Measurements from ENCODE around the gene SNTA1.
A peak's percentile ranks its signal among the peaks of the same experiment; 100 is the strongest.
"Not testable (repeated sequence)": the region's sequence is repeated elsewhere in the genome, so short reads cannot be mapped to it uniquely, and the experiment has no call there.

Gene SNTA1

DNA sequence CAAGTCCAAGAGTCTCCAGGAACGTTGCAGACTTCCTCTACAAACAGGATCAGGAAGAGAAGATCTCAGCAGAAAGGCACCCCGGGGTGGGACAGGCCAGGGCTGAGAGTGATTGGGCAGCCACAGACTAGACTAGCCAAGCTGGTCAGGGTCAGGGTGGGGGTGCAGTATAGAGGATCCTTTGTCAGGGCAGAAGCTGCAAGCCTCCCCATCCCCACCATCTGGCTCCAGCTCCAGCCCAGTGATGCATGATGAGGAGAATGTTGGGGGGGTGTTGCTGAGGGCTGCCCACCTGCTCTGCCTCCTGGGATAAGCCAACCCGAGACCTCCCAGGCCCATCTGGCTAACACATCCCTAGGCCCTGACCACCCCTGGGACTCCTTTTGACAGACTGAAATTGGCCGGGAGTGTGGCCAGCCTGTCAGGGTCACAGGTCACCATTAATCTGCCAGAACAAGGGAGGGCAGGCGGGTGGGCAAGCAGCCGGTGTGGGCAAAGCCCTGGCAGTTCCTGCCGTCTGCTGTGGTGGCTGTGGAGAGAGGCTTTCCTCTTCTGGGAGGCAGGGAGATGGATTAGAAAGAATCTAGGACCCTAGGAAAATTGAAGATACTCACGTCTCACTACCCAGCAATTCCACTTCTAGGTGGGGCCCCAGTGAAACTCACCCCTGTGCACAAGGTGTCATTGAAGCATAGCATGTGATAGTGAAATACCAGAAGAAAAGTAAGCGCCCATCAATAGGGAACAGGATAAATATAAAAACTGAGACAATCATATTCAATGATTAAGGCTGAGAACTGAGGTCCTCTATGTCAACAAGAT, 22.1 kb upstream of the SNTA1 start:
- no peak for DNase-seq

DNA sequence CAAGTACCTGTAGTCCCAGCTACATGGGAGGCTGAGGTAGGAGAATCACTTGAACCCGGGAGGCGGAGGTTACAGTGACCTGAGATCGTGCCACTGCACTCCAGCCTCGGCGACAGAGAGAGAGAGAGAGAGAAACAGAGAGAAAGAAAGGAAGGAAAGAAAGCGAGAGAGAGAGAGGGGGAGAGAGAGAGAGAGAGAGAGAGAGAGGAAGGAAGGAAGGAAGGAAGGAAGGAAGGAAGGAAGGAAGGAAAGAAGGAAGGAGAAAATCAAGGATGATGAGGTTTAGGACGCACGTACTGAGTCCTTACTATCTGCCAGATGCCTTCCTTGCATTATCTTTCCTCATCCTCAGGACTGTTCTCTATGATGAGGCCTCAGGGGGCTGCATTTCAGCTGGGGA, 21.2 kb upstream of the SNTA1 start:
- DNase-seq, result not testable (repeated sequence)

DNA sequence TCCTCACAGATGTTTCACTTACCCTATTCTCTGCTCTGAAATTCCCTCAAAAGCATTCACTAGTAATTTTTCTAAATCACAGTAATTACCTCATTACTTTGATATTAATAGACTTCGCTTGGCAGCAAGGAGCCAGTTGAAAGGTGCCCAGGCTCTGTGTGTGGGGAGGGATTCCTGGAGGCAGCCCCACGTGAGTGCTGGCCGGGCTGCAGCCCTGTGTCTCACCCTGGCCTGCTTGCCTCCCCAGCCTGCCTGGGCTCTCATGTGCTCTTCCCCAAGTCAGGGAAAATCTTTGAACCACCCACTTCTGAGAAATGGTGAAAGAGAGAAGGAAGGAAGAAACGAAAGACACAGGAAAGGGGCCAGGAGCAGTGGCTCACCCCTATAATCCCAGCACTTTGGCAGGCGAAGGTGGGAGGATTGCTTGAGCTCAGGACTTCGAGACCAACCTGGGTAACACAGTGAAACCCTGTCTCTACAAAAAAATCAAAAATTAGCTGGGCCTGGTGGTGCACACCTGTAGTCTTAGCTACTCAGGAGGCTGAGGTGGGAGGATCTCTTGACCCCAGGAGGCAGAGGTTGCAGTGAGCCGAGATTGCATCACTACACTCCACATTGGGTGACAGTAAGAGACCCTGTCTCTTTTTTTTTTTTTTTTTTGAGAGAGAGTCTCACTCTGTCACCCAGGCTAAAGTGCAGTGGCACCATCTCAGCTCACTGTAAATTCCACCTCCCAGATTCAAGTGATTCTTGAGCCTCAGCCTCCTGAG, 20.0 kb upstream of the SNTA1 start:
- DNase-seq, result no peak

DNA sequence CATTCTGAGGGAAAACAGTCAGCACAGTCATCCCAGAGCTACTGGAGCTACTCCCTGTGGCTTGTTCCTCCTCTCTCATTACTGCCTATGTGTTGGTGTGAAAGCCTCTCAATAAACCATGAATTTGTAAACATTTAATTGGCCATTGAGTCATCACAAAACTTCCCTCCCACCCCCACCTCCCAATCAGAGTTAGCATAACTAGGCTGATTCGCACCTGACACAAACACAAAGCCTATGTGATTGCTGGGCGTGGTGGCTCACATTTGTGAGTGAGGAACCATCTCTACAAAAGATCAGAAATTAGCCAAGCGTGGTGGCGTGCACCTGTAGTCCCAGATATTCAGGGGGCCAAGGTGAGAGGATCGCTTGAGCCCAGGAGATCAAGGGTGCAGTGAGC, 17.1 kb upstream of the SNTA1 start:
- DNase-seq, result no peak

DNA sequence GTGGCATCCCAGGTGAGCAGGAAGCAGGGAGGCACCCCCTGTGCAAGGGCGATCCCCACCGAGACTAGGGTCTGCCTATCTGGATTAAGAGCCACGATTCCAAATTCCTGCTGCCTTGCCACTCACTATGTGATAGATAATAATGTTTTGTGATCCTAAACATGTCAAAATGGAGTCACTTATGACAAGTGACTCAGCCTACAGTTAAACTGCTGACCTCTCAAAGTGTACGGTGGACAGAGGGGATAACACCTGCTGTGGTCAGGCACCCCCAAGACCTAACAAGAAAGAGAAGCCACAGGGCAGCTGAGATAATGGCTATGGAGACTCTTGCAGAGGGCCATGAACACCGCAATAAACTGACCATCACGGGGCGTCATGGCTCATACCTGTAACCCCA, 16.0 kb upstream of the SNTA1 start:
- DNase-seq, result no peak

DNA sequence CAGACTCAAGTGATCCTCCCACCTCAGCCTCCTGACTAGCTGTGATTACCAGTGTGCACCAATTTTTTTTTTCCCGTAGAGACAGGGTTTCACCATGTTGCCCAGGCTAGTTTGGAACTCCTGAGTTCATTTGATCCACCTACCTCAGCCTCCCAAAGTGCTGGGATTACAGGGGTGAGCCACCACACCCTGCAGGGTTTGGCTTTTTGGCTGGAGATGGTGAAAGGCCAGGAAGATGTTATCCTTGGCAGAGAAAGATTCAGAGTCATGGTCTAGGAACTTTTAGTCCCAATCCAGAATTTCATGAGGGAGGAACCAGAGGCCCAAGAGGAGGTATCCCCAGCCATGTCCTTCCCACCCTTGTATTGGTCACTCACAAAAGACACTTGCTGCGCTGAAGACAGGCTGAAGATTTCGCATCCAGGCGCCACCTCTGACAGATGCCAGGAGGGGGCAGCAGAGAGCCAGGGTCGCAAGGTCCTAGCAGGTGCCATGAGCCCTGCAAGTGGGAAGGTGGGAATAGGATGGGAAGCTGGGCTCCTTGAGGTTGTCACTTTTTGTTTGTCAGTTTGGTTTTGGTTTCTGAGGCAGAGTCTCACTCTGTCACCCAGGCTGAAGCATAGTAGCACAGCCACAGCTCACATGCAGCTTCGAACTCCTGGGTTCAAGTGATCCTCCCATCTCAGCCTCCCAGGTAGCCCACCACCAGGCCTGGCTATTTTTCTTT, 13.5 kb upstream of the SNTA1 start:
- peak; percentile 48 for DNase-seq

DNA sequence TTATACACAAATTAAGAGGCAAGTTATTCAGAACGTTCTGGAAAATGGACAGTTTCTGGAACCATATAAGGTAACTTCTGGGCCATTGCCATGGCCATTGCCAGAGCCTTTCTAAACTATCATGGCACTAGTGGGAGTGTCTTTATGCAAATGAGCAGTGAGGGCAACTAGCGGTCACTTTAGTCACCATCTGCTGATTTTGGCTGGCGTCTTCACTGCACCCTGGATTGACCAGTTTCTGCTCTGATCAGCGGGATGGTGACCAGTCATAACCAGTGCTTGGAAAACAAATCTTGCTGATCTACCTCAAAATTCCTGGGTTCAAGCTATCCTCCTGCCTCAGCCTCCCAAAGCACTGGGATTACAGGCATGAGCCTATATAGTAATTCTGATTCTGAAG, 7.3 kb upstream of the SNTA1 start:
- DNase-seq, result no peak

DNA sequence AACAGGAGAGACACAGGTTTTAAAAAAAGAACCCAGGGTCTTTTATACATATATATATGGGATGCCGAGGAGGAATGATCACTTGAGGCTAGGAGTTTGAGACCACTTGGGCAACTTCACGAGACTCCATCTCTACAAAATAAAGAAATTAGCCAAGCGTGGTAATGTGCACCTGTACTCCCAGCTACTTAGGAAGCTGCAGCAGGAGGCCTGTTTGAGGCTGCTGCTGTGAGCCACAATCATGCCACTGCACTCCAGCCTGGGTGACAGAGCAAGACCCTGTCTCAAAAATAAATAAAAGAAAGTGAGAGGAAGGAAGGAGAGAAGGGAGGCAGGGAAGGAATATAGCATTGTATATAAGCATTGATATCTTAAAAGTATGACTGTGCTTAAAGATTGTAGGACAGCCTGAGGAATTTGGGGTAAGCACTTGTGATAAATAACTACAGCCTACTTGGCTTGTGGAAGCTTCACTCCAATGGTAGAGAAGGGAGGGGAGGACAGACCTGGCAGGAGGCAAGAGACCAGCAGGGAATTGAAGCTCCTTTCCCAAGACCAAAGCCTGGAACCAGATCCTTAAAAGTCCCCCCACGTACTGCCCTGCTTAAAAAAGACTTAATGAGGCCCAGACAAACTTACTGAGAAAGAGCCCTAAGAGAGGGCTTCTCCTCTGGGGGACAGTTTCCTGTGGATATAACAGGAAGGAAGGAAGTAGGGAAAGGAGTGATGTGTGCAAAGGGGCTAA, 2.5 kb upstream of the SNTA1 start:
- no peak for DNase-seq

DNA sequence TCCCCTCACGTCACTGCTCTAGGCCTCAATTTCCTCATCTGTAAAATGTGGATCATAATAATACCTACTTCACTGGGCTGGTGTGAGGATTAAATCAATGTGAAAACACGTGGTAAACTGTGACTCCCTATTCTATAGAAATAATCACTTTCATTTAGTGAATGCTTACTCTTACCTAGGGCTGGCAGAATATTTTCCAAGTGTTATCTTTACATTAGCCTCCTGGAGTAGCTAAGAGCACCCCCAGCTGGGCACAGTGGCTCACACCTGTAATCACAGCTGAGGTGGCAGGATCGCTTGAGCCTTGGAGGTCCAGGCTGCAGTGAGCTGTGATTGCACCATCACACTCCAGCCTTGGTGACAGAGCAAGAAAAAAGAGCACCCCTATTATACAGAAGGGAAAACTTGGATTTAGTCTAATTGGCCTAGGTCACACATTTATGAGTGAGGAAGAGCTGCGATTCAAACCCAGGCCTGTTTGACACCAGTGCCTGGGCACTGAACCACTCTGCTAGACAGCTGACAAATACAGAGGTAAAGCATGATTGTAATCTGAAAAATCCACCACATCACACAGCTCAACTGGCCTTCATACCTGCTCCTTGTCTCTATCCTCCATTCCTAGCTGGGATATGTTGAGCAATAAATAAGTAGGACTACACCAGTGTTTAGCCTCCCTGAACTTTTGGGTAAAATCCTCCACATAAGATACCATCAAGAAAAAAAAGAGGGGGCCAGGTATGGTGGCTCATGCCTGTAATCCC, 1.4 kb upstream of the SNTA1 start:
- no peak for DNase-seq

DNA sequence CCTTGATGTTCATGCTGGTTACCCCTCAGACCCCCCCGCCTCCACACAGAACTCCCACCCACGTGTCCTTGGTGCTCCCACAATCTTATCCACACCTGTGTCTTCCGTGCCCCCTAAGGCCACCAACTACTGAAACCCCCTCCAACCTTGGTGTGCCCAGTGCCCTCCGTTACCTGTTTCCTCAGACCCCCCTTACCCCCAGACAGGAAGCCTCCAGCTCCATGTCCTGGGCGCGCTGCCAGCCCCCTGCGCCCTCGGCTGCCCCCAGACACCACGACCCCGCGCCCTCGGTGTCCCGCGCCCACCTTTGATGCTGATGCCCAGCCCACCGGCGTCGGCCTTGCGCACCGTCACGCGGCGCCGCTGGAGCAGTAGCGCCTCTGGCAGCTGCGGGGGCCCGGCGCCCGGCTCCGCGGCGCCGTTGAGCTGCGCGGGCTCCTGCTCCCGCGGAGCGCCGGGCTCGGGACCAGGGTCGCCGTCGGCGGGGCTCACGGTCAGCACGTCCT, 504 bp downstream of the SNTA1 start:
- no peak for DNase-seq

DNA sequence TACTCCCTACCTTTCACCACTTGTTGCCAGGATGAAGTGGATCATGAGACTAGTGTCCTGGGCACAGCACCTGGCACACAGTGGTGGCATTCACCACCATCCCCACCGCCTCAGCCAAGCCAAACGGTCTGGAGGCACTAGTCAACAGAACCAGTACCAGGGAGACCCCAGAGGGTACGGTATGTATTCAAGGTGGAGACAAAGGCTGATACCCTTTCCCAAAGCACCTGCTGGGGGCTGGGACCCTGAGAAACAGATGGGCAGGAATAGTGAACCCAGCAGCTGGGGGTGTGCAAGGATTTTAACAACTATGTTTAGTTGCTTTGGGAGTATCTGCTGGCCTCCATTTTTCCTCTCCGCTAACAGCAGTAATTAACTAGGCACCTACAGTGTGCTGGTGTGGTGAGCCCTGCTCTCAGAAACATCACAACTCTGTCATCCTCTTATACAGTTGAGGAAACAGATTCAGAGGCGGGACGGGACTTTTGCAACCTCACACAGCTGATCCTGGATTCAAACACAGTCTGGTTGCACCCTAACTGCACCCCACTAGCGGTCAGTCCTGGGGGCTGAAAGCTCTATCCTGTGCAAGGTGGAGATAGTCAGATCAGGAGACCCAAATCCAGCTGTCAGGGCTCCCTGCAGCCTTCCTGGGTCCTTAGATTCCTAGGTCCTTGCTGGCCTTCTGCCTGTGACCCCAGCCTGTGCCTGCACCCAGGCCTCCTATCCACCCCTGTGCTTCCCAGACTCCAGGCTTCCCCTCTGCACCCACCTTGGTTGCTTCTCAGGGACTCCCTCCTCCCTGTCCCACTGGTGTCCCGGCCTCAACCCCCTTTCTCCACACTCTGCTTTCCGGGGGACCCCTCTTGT, 1.2 kb downstream of the SNTA1 start:
- no peak for DNase-seq

DNA sequence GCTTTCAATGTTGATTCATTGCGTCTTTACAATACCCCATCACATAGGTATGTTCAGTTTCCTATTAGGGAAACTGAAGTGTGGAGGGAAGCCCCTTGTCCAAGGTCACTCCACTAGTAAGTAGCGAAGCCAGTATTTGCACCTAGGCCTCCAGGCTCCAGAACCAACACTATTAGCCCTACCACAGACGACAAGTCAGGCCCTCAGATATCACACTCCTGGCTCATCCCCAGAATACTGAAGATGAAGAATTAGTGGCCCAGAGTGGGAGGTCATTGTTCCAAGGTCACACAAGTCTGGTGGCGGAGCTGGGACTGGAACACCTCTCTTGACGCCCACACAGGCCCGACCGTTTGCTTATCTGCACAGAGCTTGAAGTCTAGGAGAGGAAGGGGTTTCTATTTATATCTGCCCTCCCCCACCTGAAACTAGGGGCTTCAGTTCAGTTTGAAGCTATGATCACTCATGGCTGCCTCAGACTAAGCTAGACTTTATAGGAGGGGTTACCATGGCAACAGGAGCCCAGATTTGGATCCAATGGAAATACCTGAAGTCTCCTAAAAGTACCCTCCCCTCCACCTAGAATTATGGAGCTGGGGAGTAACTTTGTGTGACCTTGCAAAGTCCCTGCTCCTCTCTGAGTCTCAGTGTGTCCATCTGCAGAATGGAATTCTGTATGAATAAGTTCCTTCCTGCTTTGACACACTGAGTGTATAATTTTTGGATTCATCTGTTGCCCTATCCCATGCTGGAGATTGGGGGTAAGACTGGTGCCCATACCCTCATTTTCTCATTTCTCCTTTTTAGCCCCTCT, 2.2 kb downstream of the SNTA1 start:
- DNase-seq, result no peak

DNA sequence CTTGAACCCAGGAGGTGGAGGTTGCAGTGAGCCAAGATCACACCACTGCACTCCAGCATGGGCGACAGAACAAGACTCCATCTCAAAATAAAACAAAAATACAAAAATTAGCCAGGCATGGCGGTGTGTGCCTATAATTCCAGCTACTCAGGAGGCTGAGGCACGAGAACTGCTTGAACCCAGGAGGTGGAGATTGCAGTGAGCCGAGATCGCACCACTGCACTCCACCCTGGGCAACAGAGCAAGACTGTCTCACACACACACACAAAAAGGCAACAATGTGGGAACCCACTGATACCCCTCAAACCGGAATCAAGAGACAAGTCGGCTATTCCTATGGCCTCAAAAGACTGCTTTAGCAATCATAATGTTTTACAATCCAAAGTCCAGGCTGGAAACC, 3.0 kb downstream of the SNTA1 start:
- DNase-seq, result not testable (repeated sequence)

DNA sequence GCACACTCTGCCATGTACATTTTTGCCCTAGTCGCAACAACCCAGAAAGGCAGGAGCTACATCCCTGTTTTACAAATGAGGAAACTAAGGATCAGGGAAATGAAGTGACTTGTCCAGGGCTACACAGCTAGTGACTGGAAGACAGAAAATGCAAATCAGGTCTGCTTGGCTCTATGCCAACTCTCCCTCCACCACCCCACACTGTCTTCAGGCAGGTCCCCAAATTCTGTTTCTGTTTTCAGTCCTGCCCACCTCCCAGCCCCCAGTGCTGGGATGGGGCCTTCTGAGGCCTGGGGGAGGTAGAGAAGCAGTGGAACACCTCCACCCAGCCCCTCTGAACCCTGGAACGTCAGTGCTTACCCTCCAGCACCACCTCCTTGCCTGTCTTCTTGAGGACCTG, 5.1 kb downstream of the SNTA1 start:
- no peak for DNase-seq

DNA sequence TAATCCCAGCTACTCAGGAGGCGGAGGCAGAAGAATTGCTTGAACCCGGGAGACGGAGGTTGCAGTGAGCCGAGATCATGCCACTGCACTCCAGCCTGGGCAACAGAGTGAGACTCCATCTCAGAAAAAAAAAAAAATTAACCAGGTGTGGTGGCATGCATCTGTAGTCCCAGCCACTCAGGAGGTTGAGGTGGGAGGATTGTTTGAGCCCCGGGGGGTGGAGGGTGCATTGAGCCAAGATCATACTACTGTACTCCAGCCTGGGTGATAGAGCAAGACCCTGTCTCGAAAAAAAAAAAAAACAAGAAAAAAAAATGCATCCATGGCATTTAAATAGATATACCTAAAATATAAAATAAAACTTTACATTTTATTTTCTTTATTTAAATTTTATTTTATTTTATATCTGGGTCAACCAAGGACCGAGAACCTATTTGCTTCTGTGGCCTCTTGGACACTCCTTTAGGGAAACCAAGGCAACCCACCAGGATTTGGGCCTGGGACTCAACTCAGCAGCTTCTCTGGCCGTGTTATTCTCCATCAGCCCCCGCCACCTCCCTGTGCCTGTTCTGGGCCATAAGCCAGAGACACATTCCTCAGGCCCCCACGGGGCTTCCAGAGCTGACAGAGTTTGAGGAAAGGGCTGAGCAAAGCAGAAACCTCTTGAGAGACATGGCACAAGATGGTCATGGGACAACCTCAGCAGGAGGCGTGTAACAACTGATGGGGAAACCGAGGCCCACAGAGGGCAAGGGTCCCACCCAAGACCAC, 6.2 kb downstream of the SNTA1 start:
- DNase-seq, result peak; percentile 28

DNA sequence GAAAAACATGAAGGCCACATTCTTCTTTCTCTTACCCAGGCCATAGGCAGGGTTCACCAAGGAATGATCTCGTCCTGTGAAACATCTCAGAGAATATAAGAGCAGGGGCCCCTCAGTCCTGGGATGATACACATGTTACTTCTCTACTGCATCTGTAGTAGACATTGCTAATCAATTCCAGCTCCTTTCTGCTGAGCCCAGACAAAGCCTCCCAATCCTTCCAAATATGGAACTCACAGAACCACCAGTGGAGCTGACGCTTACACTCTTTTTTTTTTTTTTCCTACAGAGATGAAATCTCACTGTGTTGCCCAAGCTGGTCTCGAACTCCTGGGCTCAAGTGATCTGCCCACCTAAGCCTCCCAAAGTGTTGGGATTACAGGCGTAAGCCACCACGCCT, 9.1 kb downstream of the SNTA1 start:
- no peak for DNase-seq

DNA sequence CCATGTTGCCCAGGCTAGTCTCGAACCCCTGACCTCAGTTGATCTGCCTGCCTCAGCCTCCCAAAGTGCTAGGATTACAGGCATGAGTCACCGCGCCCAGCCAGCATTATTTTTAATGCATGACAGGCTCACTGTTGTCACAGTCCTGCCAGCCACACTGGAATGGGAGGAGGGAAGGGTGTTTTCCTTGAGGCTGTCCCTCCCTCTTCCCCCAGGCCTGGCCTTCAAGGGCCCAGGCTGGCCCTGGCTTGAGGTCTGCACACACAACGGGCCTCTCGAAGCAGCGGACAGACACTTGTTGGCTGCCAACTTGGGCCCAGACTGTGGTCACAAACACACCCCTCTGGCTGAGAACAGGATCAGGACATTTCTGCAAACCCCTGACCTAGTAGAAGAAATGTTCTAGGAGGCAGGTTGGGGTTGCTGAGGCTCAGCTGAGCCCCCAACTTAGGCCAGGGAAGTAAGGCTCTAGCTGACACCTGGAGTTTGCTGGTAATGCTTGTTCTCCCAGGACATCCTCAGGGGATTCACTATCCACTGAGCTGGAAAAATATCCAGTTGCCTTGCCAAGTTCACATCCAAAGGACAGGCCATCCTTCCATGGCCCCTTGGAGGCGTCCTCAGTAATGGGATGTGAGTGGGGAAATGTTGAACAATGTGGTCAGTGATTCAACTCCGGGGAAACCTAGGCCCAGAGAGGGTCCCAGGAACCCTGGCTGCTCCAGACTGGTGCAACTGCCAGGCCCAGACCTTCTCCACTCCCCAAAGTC, 9.9 kb downstream of the SNTA1 start:
- DNase-seq, result no peak

DNA sequence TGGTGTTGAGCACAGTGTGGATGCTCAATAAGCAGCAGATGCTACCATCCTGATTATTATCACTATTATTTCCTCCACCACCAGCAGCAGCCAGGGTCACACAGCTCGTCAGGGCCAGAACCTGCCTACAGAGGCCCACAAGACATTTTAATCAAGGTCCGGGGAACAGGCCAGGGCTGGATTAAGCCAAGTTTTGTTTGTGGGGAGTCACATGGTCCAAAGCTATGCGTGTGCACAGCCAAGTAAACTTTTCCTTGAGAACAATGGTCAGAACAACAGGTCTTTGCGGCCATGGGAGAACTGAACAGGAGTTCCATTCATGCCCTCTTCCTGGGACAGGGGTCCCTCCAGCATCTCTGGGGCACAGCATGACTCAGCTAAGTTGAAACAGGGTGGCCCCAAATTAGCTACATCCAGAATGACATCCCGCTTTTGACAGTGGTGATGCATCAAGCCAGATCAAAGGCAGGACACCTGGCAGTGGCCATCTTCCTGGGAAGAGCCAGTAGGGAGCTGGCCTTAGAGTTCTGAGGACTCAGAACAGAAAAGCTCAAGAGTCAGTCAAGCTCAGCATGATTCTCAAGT, 11.7 kb downstream of the SNTA1 start:
- DNase-seq, result no peak

Data from kidney glomerular epithelial cell (primary cell).